ENCODE results near the gene CYP11A1.

Gene CYP11A1

GRCh38 chr15:74369084-74369745 is 1.8 kb upstream of the CYP11A1 start:
- H2BK5ac ChIP-seq (ENCODE audit: low read depth, low read length, poor library complexity): no peak overlapping the region
- peak overlapping the region; percentile 73 for H2AK5ac ChIP-seq (ENCODE audit: low read length)
- WGBS (ENCODE audit: extremely low coverage, insufficient coverage, insufficient read length): no CpG with 5 or more reads among the region's 10 CpGs
- H4K8ac ChIP-seq (ENCODE audit: low read depth, low read length): peak overlapping the region; percentile 63
- no peak overlapping the region for H3K4me2 ChIP-seq (ENCODE audit: low read length)
- H3K18ac ChIP-seq (ENCODE audit: low read length): peak overlapping the region; percentile 28
- H3K79me2 ChIP-seq (ENCODE audit: control insufficient read depth, insufficient read depth, low read length, poor library complexity): peaks cover 14% of the 10 kb centered on the region
- H4K91ac ChIP-seq (ENCODE audit: low read depth, low read length): peak overlapping the region; percentile 46
- no peak overlapping the region for H3K23ac ChIP-seq (ENCODE audit: low read length)
- H3K79me1 ChIP-seq (ENCODE audit: low read length): peaks cover 36% of the 10 kb centered on the region
- no peaks in the 10 kb centered on the region for H3K27me3 ChIP-seq (ENCODE audit: insufficient read depth, low read length)
- H3K9me3 ChIP-seq (ENCODE audit: insufficient read depth, low read depth, low read length): no peaks in the 10 kb centered on the region
- peak in 1 of 2 donors; percentile 42 for DNase-seq
- H2AFZ ChIP-seq (ENCODE audit: insufficient read depth, low read length, poor library complexity): no peak overlapping the region
- no peak overlapping the region for H3K27ac ChIP-seq (ENCODE audit: low read depth, low read length)
- peak overlapping the region; percentile 19 for H2BK120ac ChIP-seq (ENCODE audit: insufficient read depth, low read length, poor library complexity)
- no peak overlapping the region for H3K4ac ChIP-seq (ENCODE audit: low read depth, low read length)
- peaks cover 9 to 12% of the 10 kb centered on the region in 2 experiments for H3K4me1 ChIP-seq (ENCODE audit: control insufficient read depth in 1 of 2, insufficient read depth in 2 of 2, low read length in 2 of 2)
- H4K12ac ChIP-seq (ENCODE audit: low read depth, low read length): peak overlapping the region; percentile 40
- no peak overlapping the region for H3K9ac ChIP-seq (ENCODE audit: low read length)
- no peak overlapping the region for H3K4me3 ChIP-seq (ENCODE audit: low read depth, low read length)
- peak overlapping the region; percentile 68 for H3K14ac ChIP-seq (ENCODE audit: low read length)
- no peaks in the 10 kb centered on the region for H3K36me3 ChIP-seq (ENCODE audit: control insufficient read depth in 1 of 2, insufficient read depth in 2 of 2, low read length in 2 of 2)
- H2BK12ac ChIP-seq (ENCODE audit: low read length): no peak overlapping the region

DNA sequence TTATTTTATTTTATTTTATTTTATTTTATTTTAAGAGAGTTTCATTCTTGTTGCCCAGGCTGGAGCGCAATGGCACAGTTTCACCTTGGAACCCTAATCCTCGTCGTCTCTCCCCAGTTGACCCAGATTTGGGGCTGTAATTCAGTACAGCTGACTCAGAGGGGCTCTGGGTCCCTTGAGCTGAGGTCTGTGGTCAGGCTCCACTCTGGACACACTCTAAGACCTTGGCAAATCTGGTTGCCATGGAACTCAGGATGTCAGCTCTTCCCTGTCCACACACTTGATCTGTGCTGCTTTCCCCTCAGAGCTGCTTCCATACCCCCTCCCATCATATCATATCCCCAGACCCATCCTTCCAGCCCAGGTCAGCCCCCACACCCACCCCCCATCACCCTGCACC is 675 bp upstream of the CYP11A1 start:
- H3K4ac ChIP-seq (ENCODE audit: low read depth, low read length): no peak overlapping the region
- H3K9me3 ChIP-seq (ENCODE audit: insufficient read depth, low read depth, low read length): no peaks in the 10 kb centered on the region

GRCh38 chr15:74365598-74366445 is 1.6 kb downstream of the CYP11A1 start:
- Histone ChIP-seq H3K79me2 (ENCODE audit: control insufficient read depth, insufficient read depth, low read length, poor library complexity) (peaks cover 14% of the 10 kb centered on the region), H4K8ac (ENCODE audit: low read depth, low read length) (peak overlapping the region; percentile 91), H3K14ac (ENCODE audit: low read length) (peak overlapping the region; percentile 47), H2BK12ac (ENCODE audit: low read length) (peak overlapping the region; percentile 6), H3K23ac (ENCODE audit: low read length) (no peak overlapping the region), H2AK5ac (ENCODE audit: low read length) (peak overlapping the region; percentile 2), H3K4me1 (ENCODE audit: control insufficient read depth in 1 of 2, insufficient read depth in 2 of 2, low read length in 2 of 2) (peaks cover 9% of the 10 kb centered on the region in 2 experiments), H3K4me3 (ENCODE audit: low read depth, low read length) (peak overlapping the region; percentile 68), H3K4ac (ENCODE audit: low read depth, low read length) (peak overlapping the region; percentile 41), H4K91ac (ENCODE audit: low read depth, low read length) (peak overlapping the region; percentile 67), H3K18ac (ENCODE audit: low read length) (peak overlapping the region; percentile 10), H3K27me3 (ENCODE audit: insufficient read depth, low read length) (no peaks in the 10 kb centered on the region), H2AFZ (ENCODE audit: insufficient read depth, low read length, poor library complexity) (peak overlapping the region; percentile 27), H3K36me3 (ENCODE audit: control insufficient read depth in 1 of 2, insufficient read depth in 2 of 2, low read length in 2 of 2) (no peaks in the 10 kb centered on the region), H3K9me3 (ENCODE audit: insufficient read depth, low read depth, low read length) (no peaks in the 10 kb centered on the region), H3K27ac (ENCODE audit: low read depth, low read length) (peak overlapping the region; percentile 24), H3K79me1 (ENCODE audit: low read length) (peaks cover 30% of the 10 kb centered on the region), H2BK120ac (ENCODE audit: insufficient read depth, low read length, poor library complexity) (peak overlapping the region; percentile 83), H3K4me2 (ENCODE audit: low read length) (peak overlapping the region; percentile 92), H3K9ac (ENCODE audit: low read length) (peak overlapping the region; percentile 0), H2BK5ac (ENCODE audit: low read depth, low read length, poor library complexity) (peak overlapping the region; percentile 48), H4K12ac (ENCODE audit: low read depth, low read length) (peak overlapping the region; percentile 86)
- no CpG with 5 or more reads among the region's 75 CpGs for WGBS (ENCODE audit: extremely low coverage, insufficient coverage, insufficient read length)
- peak; percentile 77 to 83 for DNase-seq

More for the DNA sequence above, 675 bp upstream of the CYP11A1 start:
- Histone ChIP-seq H3K18ac (ENCODE audit: low read length) (peak overlapping the region; percentile 46), H3K4me1 (ENCODE audit: control insufficient read depth in 1 of 2, insufficient read depth in 2 of 2, low read length in 2 of 2) (peaks cover 9% of the 10 kb centered on the region in 2 experiments), H3K79me2 (ENCODE audit: control insufficient read depth, insufficient read depth, low read length, poor library complexity) (peaks cover 14% of the 10 kb centered on the region), H2BK12ac (ENCODE audit: low read length) (peak overlapping the region; percentile 45), H4K8ac (ENCODE audit: low read depth, low read length) (peak overlapping the region; percentile 52), H3K36me3 (ENCODE audit: control insufficient read depth in 1 of 2, insufficient read depth in 2 of 2, low read length in 2 of 2) (no peaks in the 10 kb centered on the region), H3K27ac (ENCODE audit: low read depth, low read length) (no peak overlapping the region), H3K9ac (ENCODE audit: low read length) (no peak overlapping the region), H4K12ac (ENCODE audit: low read depth, low read length) (no peak overlapping the region), H3K27me3 (ENCODE audit: insufficient read depth, low read length) (no peaks in the 10 kb centered on the region), H4K91ac (ENCODE audit: low read depth, low read length) (peak overlapping the region; percentile 70), H3K23ac (ENCODE audit: low read length) (no peak overlapping the region), H3K4me2 (ENCODE audit: low read length) (no peak overlapping the region), H2AK5ac (ENCODE audit: low read length) (no peak overlapping the region), H2AFZ (ENCODE audit: insufficient read depth, low read length, poor library complexity) (no peak overlapping the region), H3K4me3 (ENCODE audit: low read depth, low read length) (no peak overlapping the region), H2BK5ac (ENCODE audit: low read depth, low read length, poor library complexity) (peak overlapping the region; percentile 27), H3K79me1 (ENCODE audit: low read length) (peaks cover 33% of the 10 kb centered on the region), H3K14ac (ENCODE audit: low read length) (peak overlapping the region; percentile 57), H2BK120ac (ENCODE audit: insufficient read depth, low read length, poor library complexity) (peak overlapping the region; percentile 23)
- no CpG with 5 or more reads among the region's 3 CpGs for WGBS (ENCODE audit: extremely low coverage, insufficient coverage, insufficient read length)
- no peak for DNase-seq

- H2BK5ac ChIP-seq (ENCODE audit: low read depth, low read length, poor library complexity): peak overlapping the region; percentile 48
- no peaks in the 10 kb centered on the region for H3K27me3 ChIP-seq (ENCODE audit: insufficient read depth, low read length)
- H3K36me3 ChIP-seq (ENCODE audit: control insufficient read depth in 1 of 2, insufficient read depth in 2 of 2, low read length in 2 of 2): peaks cover 0 to 1% of the 10 kb centered on the region in 2 experiments
- H3K79me2 ChIP-seq (ENCODE audit: control insufficient read depth, insufficient read depth, low read length, poor library complexity): peaks cover 14% of the 10 kb centered on the region
- peak overlapping the region; percentile 92 for H3K4me2 ChIP-seq (ENCODE audit: low read length)
- H3K18ac ChIP-seq (ENCODE audit: low read length): peak overlapping the region; percentile 73
- no peaks in the 10 kb centered on the region for H3K9me3 ChIP-seq (ENCODE audit: insufficient read depth, low read depth, low read length)
- H3K79me1 ChIP-seq (ENCODE audit: low read length): peaks cover 31% of the 10 kb centered on the region
- peak overlapping the region; percentile 83 for H2BK120ac ChIP-seq (ENCODE audit: insufficient read depth, low read length, poor library complexity)
- no peak overlapping the region for H3K4me3 ChIP-seq (ENCODE audit: low read depth, low read length)
- peaks cover 9 to 13% of the 10 kb centered on the region in 2 experiments for H3K4me1 ChIP-seq (ENCODE audit: control insufficient read depth in 1 of 2, insufficient read depth in 2 of 2, low read length in 2 of 2)
- no peak overlapping the region for H2AK5ac ChIP-seq (ENCODE audit: low read length)
- peak; percentile 72 for DNase-seq
- peak overlapping the region; percentile 67 for H4K91ac ChIP-seq (ENCODE audit: low read depth, low read length)
- no CpG with 5 or more reads among the region's 12 CpGs for WGBS (ENCODE audit: extremely low coverage, insufficient coverage, insufficient read length)
- peak overlapping the region; percentile 24 for H3K27ac ChIP-seq (ENCODE audit: low read depth, low read length)
- H4K12ac ChIP-seq (ENCODE audit: low read depth, low read length): peak overlapping the region; percentile 86
- peak overlapping the region; percentile 27 for H2AFZ ChIP-seq (ENCODE audit: insufficient read depth, low read length, poor library complexity)
- H3K4ac ChIP-seq (ENCODE audit: low read depth, low read length): peak overlapping the region; percentile 41
- H2BK12ac ChIP-seq (ENCODE audit: low read length): peak overlapping the region; percentile 11
- H3K23ac ChIP-seq (ENCODE audit: low read length): no peak overlapping the region
- H4K8ac ChIP-seq (ENCODE audit: low read depth, low read length): peak overlapping the region; percentile 91
- H3K9ac ChIP-seq (ENCODE audit: low read length): no peak overlapping the region
- peak overlapping the region; percentile 48 for H3K14ac ChIP-seq (ENCODE audit: low read length)
These were observed 2.4 kb downstream of the CYP11A1 start for GRCh38 chr15:74364936-74365597.

All from trophoblast cell (in vitro differentiated cells and primary cell).